ENCODE results near the gene PLD5. TPM values are rescaled to one million over a fixed set of nuclear protein-coding genes. Genes with fewer than 3 reads are reported as not detected.
"Not testable (repeated sequence)": the region's sequence is repeated elsewhere in the genome, so short reads cannot be mapped to it uniquely, and the experiment has no call there.

Gene PLD5
- total RNA-seq, 1 donor from 2014 or later, result 1.9 TPM

DNA sequence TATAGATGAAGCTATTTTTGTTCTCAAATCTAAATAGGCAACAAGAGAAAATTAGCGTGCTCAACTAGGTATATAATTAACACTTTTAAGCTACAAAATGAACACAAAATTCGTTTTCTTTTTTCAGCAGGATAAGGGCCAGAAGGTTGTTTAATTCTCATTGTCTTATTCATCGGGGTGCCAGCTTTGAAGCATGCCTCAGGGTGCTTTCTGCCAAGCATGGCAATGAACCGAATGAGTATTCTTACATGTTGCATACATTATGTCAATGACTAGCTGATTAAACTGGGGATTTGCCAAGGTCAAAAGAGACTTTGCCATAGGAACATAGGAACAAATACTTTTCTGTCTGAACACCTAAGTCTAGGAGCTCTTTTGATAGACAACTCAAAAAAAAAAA is 423.6 kb downstream of the PLD5 start:
- DNase-seq (ENCODE audit: low read depth), result no peak
- TF ChIP-seq, protein P1, sequence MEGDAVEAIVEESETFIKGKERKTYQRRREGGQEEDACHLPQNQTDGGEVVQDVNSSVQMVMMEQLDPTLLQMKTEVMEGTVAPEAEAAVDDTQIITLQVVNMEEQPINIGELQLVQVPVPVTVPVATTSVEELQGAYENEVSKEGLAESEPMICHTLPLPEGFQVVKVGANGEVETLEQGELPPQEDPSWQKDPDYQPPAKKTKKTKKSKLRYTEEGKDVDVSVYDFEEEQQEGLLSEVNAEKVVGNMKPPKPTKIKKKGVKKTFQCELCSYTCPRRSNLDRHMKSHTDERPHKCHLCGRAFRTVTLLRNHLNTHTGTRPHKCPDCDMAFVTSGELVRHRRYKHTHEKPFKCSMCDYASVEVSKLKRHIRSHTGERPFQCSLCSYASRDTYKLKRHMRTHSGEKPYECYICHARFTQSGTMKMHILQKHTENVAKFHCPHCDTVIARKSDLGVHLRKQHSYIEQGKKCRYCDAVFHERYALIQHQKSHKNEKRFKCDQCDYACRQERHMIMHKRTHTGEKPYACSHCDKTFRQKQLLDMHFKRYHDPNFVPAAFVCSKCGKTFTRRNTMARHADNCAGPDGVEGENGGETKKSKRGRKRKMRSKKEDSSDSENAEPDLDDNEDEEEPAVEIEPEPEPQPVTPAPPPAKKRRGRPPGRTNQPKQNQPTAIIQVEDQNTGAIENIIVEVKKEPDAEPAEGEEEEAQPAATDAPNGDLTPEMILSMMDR (IDR thresholded peaks at IDR 0.05; ENCODE audit: insufficient read depth, low read length, poor library complexity, severe bottlenecking), result no peak
- no peak overlapping the region for H3K4me3 ChIP-seq (ENCODE audit: low read depth, low read length)
- no peaks in the 10 kb centered on the region for H3K27me3 ChIP-seq (ENCODE audit: control insufficient read depth, insufficient read depth, low read length)
- no peaks in the 10 kb centered on the region for H3K36me3 ChIP-seq (ENCODE audit: control insufficient read depth, insufficient read depth, low read length)

DNA sequence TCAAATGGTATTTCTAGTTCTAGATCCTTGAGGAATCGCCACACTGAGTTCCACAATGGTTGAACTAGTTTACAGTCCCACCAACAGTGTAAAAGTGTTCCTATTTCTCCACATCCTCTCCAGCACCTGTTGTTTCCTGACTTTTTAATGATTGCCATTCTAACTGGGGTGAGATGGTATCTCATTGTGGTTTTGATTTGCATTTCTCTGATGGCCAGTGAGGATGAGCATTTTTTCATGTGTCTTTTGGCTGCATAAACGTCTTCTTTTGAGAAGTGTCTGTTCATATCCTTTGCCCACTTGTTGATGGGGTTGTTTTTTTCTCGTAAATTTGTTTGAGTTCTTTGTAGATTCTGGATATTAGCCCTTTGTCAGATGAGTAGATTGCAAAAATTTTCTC is 427.2 kb downstream of the PLD5 start:
- not testable (repeated sequence) for H3K36me3 ChIP-seq (ENCODE audit: control insufficient read depth, insufficient read depth, low read length); H3K4me3 ChIP-seq (ENCODE audit: low read depth, low read length); DNase-seq (ENCODE audit: low read depth); H3K27me3 ChIP-seq (ENCODE audit: control insufficient read depth, insufficient read depth, low read length)

DNA sequence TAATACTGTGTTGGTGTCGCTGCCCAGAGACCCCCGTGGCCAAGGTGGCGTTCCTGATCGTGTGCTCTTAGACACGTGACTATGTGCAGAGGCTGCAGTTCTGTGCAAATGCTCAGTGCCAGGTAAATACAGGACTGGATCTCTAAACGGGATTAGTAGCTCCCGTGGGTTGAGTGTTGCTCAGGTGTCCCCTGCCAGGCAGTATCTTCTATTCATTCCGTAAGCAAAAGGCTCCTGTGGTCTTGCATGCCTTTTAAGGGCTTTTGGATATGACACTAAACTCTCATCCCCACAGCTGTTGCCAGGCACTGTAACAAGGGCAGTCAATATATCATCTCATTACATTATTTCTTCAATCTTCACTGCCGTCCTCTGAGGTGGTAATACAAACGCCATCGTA is 431.4 kb downstream of the PLD5 start:
- DNase-seq (ENCODE audit: low read depth), result no peak
- Histone ChIP-seq H3K36me3 (ENCODE audit: control insufficient read depth, insufficient read depth, low read length) (no peaks in the 10 kb centered on the region), H3K4me3 (ENCODE audit: low read depth, low read length) (no peak overlapping the region), H3K27me3 (ENCODE audit: control insufficient read depth, insufficient read depth, low read length) (no peaks in the 10 kb centered on the region)
- TF ChIP-seq, protein P1 (IDR thresholded peaks at IDR 0.05; ENCODE audit: insufficient read depth, low read length, poor library complexity, severe bottlenecking), result no peak

DNA sequence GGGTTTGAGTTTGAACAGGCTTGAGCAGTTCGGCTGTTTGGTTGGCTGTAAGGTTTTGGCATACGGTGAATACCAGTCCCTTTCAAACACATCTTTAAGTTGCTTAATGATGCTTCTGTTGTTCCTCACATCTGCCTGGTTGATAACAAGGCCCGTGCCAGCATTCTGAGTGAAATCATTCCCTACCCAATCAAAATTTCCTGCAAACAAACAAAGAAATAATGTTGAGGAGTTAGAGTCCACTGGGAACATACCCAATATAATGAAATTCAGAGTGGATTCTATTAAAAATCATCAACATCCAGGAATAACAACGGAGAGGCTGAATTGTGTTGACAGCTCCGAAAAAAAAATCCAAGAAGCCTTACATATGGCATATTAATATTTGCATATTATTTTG is 434.6 kb downstream of the PLD5 start:
- no peak for DNase-seq (ENCODE audit: low read depth)
- H3K27me3 ChIP-seq (ENCODE audit: control insufficient read depth, insufficient read depth, low read length), result no peaks in the 10 kb centered on the region
- TF ChIP-seq, protein P1 (IDR thresholded peaks at IDR 0.05; ENCODE audit: insufficient read depth, low read length, poor library complexity, severe bottlenecking), result no peak
- H3K36me3 ChIP-seq (ENCODE audit: control insufficient read depth, insufficient read depth, low read length), result no peaks in the 10 kb centered on the region
- H3K4me3 ChIP-seq (ENCODE audit: low read depth, low read length), result no peak overlapping the region

DNA sequence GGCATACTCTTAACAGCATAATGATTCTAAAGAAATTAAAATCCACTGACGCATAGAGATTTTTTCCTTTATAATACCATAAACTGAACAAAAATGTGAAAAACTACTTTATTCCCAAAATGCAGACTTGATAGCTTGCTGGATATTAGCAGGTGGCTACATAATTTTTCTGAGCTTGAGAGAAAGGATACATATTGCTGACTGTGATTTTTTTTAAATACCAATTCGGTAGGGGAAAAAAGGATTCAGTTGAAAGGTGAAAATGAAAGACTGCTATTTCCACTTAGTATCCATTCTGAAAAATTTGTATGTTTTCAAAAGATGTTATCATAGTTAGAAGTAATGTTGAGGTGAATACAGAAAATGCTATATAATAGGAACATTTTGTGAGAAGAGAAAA is 435.6 kb downstream of the PLD5 start:
- no peak for DNase-seq (ENCODE audit: low read depth)
- no peaks in the 10 kb centered on the region for H3K36me3 ChIP-seq (ENCODE audit: control insufficient read depth, insufficient read depth, low read length)
- H3K27me3 ChIP-seq (ENCODE audit: control insufficient read depth, insufficient read depth, low read length), result no peaks in the 10 kb centered on the region
- TF ChIP-seq, protein P1 (IDR thresholded peaks at IDR 0.05; ENCODE audit: insufficient read depth, low read length, poor library complexity, severe bottlenecking), result no peak
- no peak overlapping the region for H3K4me3 ChIP-seq (ENCODE audit: low read depth, low read length)

DNA sequence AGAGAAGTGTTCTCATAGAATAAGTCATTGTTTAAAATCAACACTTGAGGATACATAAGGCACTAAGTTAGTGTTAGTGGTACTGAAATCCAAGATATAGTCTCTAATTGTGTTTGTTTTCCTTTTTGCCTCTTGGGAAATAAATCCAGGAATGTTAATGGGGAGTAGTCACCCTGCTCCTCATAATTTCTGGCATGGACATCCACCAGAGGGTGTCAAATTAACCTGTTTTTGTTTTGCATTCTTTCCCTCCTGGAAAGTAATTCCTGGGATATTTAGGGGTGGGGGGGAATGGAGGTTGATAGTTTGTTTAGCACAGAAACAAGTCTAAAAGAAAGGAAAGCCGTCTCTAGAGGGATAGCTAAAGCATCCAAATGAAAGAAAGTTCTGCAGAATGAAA is 437.8 kb downstream of the PLD5 start:
- TF ChIP-seq, protein P1 (IDR thresholded peaks at IDR 0.05; ENCODE audit: insufficient read depth, low read length, poor library complexity, severe bottlenecking), result no peak
- H3K27me3 ChIP-seq (ENCODE audit: control insufficient read depth, insufficient read depth, low read length), result no peaks in the 10 kb centered on the region
- H3K4me3 ChIP-seq (ENCODE audit: low read depth, low read length), result no peak overlapping the region
- no peak for DNase-seq (ENCODE audit: low read depth)
- H3K36me3 ChIP-seq (ENCODE audit: control insufficient read depth, insufficient read depth, low read length), result no peaks in the 10 kb centered on the region

All from kidney epithelial cell (primary cell).